ENCODE measurements around the gene B4GAT1.

- TF ChIP-seq TAF1 (CRISPR knock-in tag; IDR thresholded peaks at IDR 0.05) (no peak), ZNF10 (CRISPR knock-in tag; IDR thresholded peaks at IDR 0.05; ENCODE audit: borderline replicate concordance, low read depth) (no peak), FIP1L1 (IDR thresholded peaks at IDR 0.05; ENCODE audit: borderline replicate concordance, insufficient read depth, low read depth, low read length) (no peak), PATZ1 (CRISPR knock-in tag; IDR thresholded peaks at IDR 0.05) (no peak), CCDC6 (CRISPR knock-in tag; IDR thresholded peaks at IDR 0.05) (no peak)
Observed at GRCh38 chr11:66324664-66325063, 22.8 kb downstream of the B4GAT1 start.
